IPS-18c (cell line): ENCODE data around the gene ANKRD31.
"Not testable (repeated sequence)": the region's sequence is repeated elsewhere in the genome, so short reads cannot be mapped to it uniquely, and the experiment has no call there.

Experiments used
- H3K4me3 ChIP-seq: 2 replicates; pipeline ENCODE4 v1.7.0; 2013; ENCODE audit warnings: low read depth, mild to moderate bottlenecking, low read length, moderate library complexity; ENCODE audit not compliant: insufficient read depth
- H3K9me3 ChIP-seq: one replicate; pipeline ENCODE4 v1.6.1; 2013; ENCODE audit warnings: mild to moderate bottlenecking, low read length, moderate library complexity; ENCODE audit not compliant: control insufficient read depth, insufficient read depth

ANKRD31 gene

DNA sequence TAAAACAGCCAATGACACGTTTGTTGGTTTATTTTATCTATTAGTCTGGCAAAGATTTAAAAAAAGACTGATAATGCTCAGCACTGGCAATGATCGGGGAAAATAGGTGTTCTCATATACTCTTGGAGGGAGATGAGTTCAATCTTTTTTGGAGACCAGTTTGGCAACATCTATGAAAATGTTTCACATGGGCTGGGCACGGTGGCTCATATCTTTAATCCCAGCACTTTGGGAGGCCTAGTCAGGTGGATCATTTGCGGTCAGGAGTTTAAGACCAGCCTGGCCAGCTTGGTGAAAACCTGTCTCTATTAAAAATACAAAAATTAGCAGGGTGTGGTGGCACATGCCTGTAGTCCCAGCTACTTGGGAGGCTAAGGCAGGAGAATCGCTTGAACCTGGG is 6.8 kb upstream of the ANKRD31 start:
- Histone ChIP-seq H3K4me3 (no peak overlapping the region), H3K9me3 (no peaks in the 10 kb centered on the region)

DNA sequence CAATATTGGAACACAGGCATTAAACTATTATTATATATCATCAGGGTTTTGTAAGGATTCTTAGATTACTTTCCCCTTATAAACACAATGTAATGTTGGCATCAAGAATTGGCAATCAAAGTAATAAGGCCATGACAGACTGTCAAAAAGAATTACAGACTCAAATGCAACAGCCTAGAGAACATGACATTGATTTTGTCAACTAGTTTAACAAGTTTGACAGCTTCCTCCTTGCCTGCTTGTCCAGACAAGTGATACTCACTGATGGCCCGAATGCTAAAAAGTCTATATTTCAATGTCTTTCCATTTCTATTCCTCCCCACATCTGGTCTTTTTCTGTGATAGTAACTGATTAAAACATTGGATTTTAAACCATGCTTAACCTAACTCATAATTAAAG is 6.4 kb upstream of the ANKRD31 start:
- Histone ChIP-seq H3K4me3 (no peak overlapping the region), H3K9me3 (no peaks in the 10 kb centered on the region)

GRCh38 chr5:75242067-75242466 is 5.4 kb upstream of the ANKRD31 start:
- H3K9me3 ChIP-seq = no peaks in the 10 kb centered on the region
- H3K4me3 ChIP-seq = no peak overlapping the region

DNA sequence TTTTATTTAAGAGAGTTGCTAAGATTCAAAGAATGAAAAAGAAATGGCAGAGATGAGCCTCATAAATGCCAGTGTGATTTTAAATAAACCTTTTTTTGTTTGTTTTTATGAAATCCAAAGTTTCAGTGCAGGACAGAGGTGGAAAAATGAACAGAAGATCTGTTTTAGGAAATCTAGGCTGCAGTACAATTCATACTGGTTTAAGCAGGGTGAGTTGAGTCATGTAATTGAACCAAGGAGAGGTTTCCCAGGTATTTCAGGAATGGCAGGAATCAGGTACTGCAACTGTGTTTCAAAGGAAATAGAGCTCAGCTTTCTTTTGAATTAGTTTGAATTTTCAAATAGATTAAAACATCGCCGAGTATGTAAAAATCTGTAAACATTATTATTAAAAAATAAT is 3.0 kb upstream of the ANKRD31 start:
- Histone ChIP-seq H3K4me3 (no peak overlapping the region), H3K9me3 (no peaks in the 10 kb centered on the region)

- Histone ChIP-seq H3K9me3 (no peaks in the 10 kb centered on the region), H3K4me3 (no peak overlapping the region)
Measured at GRCh38 chr5:75235711-75236110, 967 bp downstream of the ANKRD31 start.

DNA sequence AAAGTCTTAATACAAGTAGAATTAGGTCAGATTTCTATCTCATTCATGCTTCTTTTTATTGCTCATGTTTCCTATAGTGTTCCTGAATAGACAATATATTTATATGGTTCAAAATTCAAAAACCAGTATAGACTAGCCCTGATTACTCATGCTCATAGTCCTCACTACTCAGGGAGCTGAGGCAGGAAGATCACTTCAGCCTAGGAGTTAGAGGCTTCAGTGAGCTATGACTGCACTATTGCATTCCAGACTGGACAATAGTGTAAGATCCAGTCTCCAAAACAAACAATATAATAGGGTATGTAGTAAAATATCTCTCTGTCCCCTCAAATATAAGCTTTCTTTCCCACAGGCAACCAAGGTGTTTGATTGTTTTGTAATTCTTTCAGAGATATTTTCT is 2.4 kb downstream of the ANKRD31 start:
- Histone ChIP-seq H3K9me3 (no peaks in the 10 kb centered on the region), H3K4me3 (no peak overlapping the region)

DNA sequence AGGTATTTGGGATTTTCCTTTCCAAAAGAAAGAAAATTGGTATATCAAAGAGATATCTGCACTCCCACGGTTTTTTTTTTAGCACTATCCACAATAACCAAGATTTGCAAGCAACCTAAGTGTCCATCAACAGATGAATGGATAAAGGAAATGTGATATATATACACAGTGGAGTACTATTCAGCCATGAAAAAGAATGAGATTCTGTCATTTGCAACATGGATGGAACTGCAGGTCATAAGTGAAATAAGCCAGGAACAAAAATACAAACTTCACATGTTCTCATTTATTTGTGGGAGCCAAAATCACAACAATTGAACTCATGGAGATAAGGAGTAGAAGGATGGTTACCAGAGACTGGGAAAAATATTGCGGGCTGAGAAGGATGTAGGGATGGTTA is 9.8 kb downstream of the ANKRD31 start:
- Histone ChIP-seq H3K4me3 (no peak overlapping the region), H3K9me3 (no peaks in the 10 kb centered on the region)

DNA sequence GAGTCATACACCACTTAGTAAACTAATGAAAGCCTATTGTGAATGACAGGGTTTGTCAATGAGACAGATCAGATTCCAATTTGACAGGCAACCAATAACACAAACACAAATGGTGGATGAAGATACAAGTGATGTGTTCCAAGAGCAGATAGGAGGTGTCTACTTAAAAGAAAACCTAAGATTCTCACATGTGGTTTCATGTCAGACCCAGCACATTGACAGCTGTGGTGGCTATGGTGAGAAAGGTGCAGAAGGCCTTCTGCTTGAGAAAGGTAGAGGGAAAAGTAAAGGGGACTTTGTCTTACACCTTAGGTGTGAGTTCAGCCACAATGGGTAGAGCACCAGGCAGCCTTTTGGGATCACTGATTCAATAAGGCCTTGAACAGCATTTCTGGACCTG is 11.2 kb downstream of the ANKRD31 start:
- Histone ChIP-seq H3K4me3 (no peak overlapping the region), H3K9me3 (no peaks in the 10 kb centered on the region)

DNA sequence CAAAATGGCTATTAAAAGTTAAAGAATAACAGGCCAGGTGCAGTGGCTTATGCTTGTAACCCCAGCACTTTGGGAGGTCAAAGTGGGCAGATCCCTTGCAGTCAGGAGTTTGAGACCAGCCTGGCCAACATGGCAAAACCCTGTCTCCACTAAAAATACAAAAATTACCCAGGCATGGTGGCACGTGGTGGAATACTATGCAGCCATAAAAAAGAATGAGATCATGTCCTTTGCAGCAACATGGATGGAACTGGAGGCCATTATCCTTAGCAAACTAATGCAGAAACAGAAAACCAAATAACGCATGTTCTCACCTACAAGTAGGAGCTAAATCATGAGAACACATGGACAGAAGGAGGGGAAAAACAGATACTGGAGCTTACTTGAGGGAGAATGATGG is 15.9 kb downstream of the ANKRD31 start:
- not testable (repeated sequence) for H3K9me3 ChIP-seq, H3K4me3 ChIP-seq

DNA sequence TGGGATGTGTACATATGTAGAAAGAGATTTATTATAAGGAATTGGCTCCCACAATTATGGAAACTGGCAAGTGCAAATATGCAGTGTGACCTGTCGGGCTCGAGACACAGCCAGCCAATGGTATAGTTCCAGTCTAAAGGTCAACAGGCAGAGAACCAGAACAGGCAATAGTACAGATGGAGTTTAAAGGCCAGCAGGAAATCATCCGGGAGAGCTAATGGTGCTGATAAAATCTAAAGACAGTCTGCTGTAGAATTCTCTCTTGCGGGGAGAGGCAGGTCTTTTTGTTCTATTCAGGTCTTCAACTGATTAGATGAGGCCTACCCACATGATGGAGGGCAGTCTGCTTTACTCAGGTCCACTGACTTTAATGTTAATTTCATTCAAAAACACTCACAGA is 21.8 kb downstream of the ANKRD31 start:
- Histone ChIP-seq H3K4me3 (no peak overlapping the region), H3K9me3 (no peaks in the 10 kb centered on the region)

DNA sequence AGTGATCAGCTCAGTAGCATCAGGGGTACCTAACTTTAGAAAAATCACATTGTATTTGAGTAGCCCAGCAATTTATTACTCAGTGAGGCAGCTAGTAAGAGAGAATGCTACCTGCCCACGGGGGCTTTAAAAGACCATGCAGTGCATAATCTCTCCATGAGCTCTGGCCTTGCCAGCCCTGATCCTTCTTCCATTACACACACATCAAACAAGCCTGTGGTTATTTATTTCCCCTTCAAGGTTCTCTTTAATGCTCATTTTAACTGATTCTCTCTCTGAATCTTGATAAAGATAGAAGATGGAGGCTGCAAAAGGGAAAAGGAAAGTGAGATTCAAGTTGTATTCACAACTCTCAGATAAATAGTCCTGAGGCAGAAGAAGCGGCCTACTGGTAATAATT is 22.3 kb downstream of the ANKRD31 start:
- H3K9me3 ChIP-seq = no peaks in the 10 kb centered on the region
- H3K4me3 ChIP-seq = no peak overlapping the region

GRCh38 chr5:75203604-75204003 is 33.1 kb downstream of the ANKRD31 start:
- no peak overlapping the region for H3K4me3 ChIP-seq
- no peaks in the 10 kb centered on the region for H3K9me3 ChIP-seq

- Histone ChIP-seq H3K4me3 (no peak overlapping the region), H3K9me3 (no peaks in the 10 kb centered on the region)
Measured at GRCh38 chr5:75202935-75203334, 33.7 kb downstream of the ANKRD31 start.

DNA sequence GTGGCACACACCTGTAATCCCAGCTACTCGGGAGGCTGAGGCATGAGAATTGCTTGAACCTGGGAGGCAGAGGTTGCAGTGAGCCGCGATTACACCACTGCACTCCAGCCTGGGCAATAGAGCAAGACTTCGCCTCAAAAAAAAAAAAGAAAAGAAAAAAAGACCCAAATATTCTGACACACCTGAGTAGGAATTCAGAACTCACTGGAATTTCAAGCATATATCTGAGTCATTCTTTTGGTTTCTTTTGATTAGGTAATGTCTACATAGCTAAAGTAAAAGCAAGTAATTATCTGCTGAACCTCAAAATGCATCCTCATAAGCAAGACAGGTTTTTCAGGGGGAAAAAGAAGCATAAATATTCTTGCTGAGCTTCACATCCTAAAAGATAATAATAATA is 35.9 kb downstream of the ANKRD31 start:
- no peak overlapping the region for H3K4me3 ChIP-seq
- H3K9me3 ChIP-seq = no peaks in the 10 kb centered on the region

DNA sequence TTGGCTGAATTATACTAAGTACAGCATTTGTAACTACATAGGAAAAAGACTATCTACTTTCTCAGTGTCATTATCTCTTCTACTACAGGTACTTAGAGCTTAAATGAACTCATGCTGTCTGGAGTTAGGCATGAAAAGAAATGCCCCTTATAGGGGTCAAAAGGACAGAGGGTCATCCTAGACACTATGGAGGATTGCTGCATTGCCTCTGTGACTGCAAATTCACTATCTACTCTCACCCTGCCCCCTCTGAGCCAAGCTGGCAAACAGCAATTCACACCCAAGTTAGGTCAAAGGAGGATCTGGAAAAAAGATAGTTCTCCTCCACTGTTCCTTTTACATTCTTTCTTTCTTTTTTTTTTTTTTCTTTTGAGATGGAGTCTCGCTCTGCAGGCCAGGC is 36.7 kb downstream of the ANKRD31 start:
- Histone ChIP-seq H3K4me3 (no peak overlapping the region), H3K9me3 (no peaks in the 10 kb centered on the region)

DNA sequence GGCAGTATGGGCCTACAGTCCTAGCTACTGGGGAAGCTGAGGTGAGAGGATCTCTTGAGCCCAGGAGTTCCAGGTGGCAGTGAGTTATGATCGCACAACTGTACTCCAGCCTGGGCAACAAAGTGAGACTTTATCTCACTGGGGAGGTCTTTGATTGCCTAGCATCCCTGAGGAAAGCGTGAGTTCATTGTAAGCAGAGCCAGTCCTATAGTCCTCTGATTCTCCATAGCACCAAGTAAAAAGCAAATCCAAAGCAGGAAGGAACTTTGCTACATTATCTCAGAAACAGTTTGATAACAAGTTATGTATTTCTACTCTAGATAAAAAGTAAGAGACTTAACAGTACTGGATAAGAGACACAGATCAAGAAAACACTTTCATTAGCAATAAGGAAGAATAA is 37.6 kb downstream of the ANKRD31 start:
- Histone ChIP-seq H3K4me3 (no peak overlapping the region), H3K9me3 (no peaks in the 10 kb centered on the region)

DNA sequence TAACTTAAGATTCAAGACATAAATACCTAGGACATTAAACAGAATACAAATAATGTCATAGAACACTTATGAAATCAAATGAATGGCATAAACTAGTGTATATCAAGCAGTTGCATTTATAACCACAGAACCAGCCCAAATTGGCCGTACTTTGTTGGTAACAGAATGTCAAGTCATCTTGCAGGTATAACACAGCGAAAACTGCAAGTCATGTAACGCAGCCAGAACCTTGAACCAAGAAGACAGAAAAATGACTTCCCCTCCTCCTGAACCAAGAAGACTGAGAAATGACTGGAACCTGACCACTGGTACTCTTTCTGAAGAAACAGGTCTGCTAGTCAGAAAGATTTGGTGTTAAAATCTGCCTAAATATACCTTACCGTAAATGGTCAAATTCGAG is 38.9 kb downstream of the ANKRD31 start:
- Histone ChIP-seq H3K9me3 (no peaks in the 10 kb centered on the region), H3K4me3 (no peak overlapping the region)

DNA sequence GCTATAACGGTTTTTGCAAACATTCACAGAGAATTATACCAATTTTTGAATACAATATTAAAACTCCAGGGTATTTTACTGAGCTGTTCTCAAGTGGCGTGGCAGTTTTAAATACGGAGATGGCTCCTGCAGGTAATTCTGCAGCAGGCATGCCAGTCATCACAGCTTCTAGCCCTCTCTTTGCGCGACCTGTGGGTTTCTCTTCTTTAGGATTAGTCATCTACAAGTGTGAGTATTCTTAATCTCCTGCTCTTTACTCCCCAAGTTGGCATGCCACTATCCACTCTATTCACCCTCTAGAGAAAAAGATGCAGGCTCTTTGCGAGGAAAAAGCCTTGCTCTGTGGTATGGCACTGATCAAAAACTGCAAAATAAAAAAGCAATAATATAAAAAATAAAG is 43.9 kb downstream of the ANKRD31 start:
- Histone ChIP-seq H3K9me3 (no peaks in the 10 kb centered on the region), H3K4me3 (no peak overlapping the region)

GRCh38 chr5:75192264-75192663 is 44.4 kb downstream of the ANKRD31 start:
- H3K4me3 ChIP-seq = no peak overlapping the region
- no peaks in the 10 kb centered on the region for H3K9me3 ChIP-seq

DNA sequence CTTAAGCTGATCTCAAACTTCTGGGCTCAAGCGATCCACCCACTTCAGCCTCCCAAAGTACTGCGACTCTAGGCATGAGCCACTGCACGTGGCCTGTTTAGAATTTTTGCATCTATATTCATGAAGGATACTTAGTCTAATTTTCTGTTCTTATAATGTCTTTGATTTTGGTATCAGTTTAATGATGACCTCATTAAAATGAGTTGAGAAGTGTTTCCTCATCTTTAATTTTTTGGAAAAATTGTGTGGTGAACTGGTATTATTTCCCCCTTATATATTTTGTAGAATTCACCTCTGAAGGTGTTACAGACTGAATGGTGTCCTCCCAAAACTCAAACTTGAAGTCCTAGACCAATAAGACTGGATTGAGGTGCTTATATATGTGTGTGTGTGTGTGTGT is 46.5 kb downstream of the ANKRD31 start:
- H3K9me3 ChIP-seq = no peaks in the 10 kb centered on the region
- no peak overlapping the region for H3K4me3 ChIP-seq
